Calu3 (cell line): ENCODE measurements around the gene CBLN3. TPM values are rescaled to one million over a fixed set of nuclear protein-coding genes. Genes with fewer than 3 reads are reported as not detected.

Experiments used
- BruUV-seq: library from RNA; stranded (reverse); fragments of 400-500 nt; replicated peaks from 2 replicates; lab custom pipeline; 2021; lab: Mats Ljungman, UMichigan
- CTCF ChIA-PET: fragments of 300-600 bp; sonication (Branson Sonifier 250); formaldehyde crosslinking; loops from one replicate; lab custom pipeline; 2022; ENCODE audit warnings: antibody characterized with exemption; lab: Charles Lee
- DNase-seq: peaks from one replicate; pipeline ENCODE4 v3.0.0; 2022
- H3K27ac Mint-ChIP-seq: one replicate; pipeline ENCODE4 v1.8.0; 2022; ENCODE audit warnings: mixed read lengths; ENCODE audit not compliant: unreplicated experiment
- H3K27me3 Mint-ChIP-seq: one replicate; pipeline ENCODE4 v1.8.0; 2022; ENCODE audit warnings: mixed read lengths; ENCODE audit not compliant: unreplicated experiment
- H3K36me3 Mint-ChIP-seq: one replicate; pipeline ENCODE4 v1.8.0; 2022; ENCODE audit warnings: mild to moderate bottlenecking, moderate library complexity, mixed read lengths; ENCODE audit not compliant: insufficient read depth, unreplicated experiment
- H3K4me1 Mint-ChIP-seq: one replicate; pipeline ENCODE4 v1.8.0; 2022; ENCODE audit warnings: mild to moderate bottlenecking, low read depth, mixed read lengths; ENCODE audit not compliant: unreplicated experiment
- H3K4me3 Mint-ChIP-seq: one replicate; pipeline ENCODE4 v1.8.0; 2022; ENCODE audit warnings: mild to moderate bottlenecking, low read depth, moderate library complexity, mixed read lengths; ENCODE audit not compliant: unreplicated experiment
- H3K9me3 Mint-ChIP-seq: one replicate; pipeline ENCODE4 v1.8.0; 2022; ENCODE audit warnings: low read depth, mixed read lengths; ENCODE audit not compliant: unreplicated experiment
- CTCF ChIP-seq: fragments of 200-600 bp; IDR thresholded peaks from one replicate; pipeline ENCODE4 v1.8.0; 2022; ENCODE audit warnings: antibody characterized with exemption; ENCODE audit not compliant: unreplicated experiment
- intact Hi-C: fragments of 100-400 bp; cut with micrococcal nuclease; formaldehyde crosslinking; loops from one replicate; pipeline ENCODE4 v1.10.0; 2022; ENCODE audit not compliant: unreplicated experiment
- total RNA-seq: library from RNA; stranded (reverse); gene quantifications from 2 replicates; pipeline ENCODE4 v1.2.3, GENCODE V29; 2022

CBLN3 gene
- total RNA-seq, 1 experiment from 2014 or later = 0.99 TPM

GRCh38 chr14:24418492-24418873 is 11.0 kb downstream of the CBLN3 start:
- no peak overlapping the region for H3K4me3 Mint-ChIP-seq
- peaks cover 11% of the 10 kb centered on the region for H3K4me1 Mint-ChIP-seq
- intact Hi-C loops = no loop called here
- H3K27me3 Mint-ChIP-seq = no peaks in the 10 kb centered on the region
- TF ChIP-seq CTCF = no peak
- H3K9me3 Mint-ChIP-seq = no peaks in the 10 kb centered on the region
- H3K27ac Mint-ChIP-seq = peak overlapping the region; percentile 46
- BruUV-seq = no TSS peak
- DNase-seq = no peak
- CTCF ChIA-PET = interaction anchor here (1.0 to 2.0 kb wide), 2 partner anchors 13 to 86 kb away, joined by 3 to 5 read pairs; no protein-coding TSS in a partner anchor
- H3K36me3 Mint-ChIP-seq = no peaks in the 10 kb centered on the region

- CTCF ChIA-PET = interaction anchor here (1.0 kb wide), 1 partner anchor 86 kb away, joined by 3 read pairs; no protein-coding TSS in a partner anchor
- BruUV-seq = no TSS peak
- no peak for TF ChIP-seq CTCF
- DNase-seq = no peak
- no peak overlapping the region for H3K4me3 Mint-ChIP-seq
- H3K27me3 Mint-ChIP-seq = no peaks in the 10 kb centered on the region
- intact Hi-C loops = no loop called here
- H3K9me3 Mint-ChIP-seq = no peaks in the 10 kb centered on the region
- no peak overlapping the region for H3K27ac Mint-ChIP-seq
- H3K36me3 Mint-ChIP-seq = no peaks in the 10 kb centered on the region
- peaks cover 11% of the 10 kb centered on the region for H3K4me1 Mint-ChIP-seq
Observed at GRCh38 chr14:24417832-24418491, 11.5 kb downstream of the CBLN3 start.

- CTCF ChIA-PET = no interaction called here
- H3K27ac Mint-ChIP-seq = no peak overlapping the region
- H3K36me3 Mint-ChIP-seq = no peaks in the 10 kb centered on the region
- intact Hi-C loops = no loop called here
- BruUV-seq = no TSS peak
- H3K4me3 Mint-ChIP-seq = no peak overlapping the region
- H3K4me1 Mint-ChIP-seq = peaks cover 11% of the 10 kb centered on the region
- DNase-seq = no peak
- no peak for TF ChIP-seq CTCF
- no peaks in the 10 kb centered on the region for H3K27me3 Mint-ChIP-seq
- H3K9me3 Mint-ChIP-seq = no peaks in the 10 kb centered on the region
Observed at GRCh38 chr14:24416932-24417619, 12.4 kb downstream of the CBLN3 start.

GRCh38 chr14:24416254-24416931 is 13.1 kb downstream of the CBLN3 start:
- TSS peak; percentile 20 for BruUV-seq
- H3K27ac Mint-ChIP-seq = no peak overlapping the region

More at GRCh38 chr14:24416254-24416931, 13.1 kb downstream of the CBLN3 start:
- CTCF ChIA-PET = no interaction called here
- DNase-seq = no peak
- H3K4me1 Mint-ChIP-seq = peaks cover 11% of the 10 kb centered on the region
- no peaks in the 10 kb centered on the region for H3K27me3 Mint-ChIP-seq
- H3K36me3 Mint-ChIP-seq = no peaks in the 10 kb centered on the region
- no peak overlapping the region for H3K4me3 Mint-ChIP-seq
- no peak for TF ChIP-seq CTCF
- intact Hi-C loops = no loop called here
- H3K9me3 Mint-ChIP-seq = no peaks in the 10 kb centered on the region
